C4-2B (cell line): ENCODE data around the gene OPCML.

Experiments
- ZFX ChIP-seq: fragments of 450-650 bp; IDR thresholded peaks from 2 replicates; pipeline ENCODE4 v1.6.1; 2017
- TF ChIP-seq, protein P1 (sequence below): fragments of 450-650 bp; conservative IDR thresholded peaks from 2 replicates; pipeline ENCODE4 v1.5.1; 2017; ENCODE audit warnings: mild to moderate bottlenecking

DNA sequence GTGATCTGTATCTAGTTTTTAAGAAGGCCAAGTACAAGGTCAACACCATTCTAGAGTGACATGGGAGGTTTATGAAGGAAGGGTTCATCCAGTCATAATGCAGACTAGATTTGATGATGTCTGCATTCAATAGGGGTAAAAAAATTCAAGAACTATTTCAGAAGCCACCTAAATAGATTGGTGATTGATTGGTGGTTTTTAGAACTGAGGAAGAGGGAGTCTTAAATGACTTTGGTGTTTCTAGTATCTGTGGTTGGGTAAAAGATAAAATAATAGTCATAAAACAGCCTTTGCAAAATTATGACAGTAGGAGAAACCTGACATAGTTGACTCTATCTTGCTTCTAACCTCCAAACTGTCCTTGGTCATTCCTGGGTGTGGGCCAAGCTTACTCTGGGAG lies 114.1 kb downstream of the OPCML start:
- TF ChIP-seq, protein P1, sequence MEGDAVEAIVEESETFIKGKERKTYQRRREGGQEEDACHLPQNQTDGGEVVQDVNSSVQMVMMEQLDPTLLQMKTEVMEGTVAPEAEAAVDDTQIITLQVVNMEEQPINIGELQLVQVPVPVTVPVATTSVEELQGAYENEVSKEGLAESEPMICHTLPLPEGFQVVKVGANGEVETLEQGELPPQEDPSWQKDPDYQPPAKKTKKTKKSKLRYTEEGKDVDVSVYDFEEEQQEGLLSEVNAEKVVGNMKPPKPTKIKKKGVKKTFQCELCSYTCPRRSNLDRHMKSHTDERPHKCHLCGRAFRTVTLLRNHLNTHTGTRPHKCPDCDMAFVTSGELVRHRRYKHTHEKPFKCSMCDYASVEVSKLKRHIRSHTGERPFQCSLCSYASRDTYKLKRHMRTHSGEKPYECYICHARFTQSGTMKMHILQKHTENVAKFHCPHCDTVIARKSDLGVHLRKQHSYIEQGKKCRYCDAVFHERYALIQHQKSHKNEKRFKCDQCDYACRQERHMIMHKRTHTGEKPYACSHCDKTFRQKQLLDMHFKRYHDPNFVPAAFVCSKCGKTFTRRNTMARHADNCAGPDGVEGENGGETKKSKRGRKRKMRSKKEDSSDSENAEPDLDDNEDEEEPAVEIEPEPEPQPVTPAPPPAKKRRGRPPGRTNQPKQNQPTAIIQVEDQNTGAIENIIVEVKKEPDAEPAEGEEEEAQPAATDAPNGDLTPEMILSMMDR: no peak
- TF ChIP-seq ZFX: no peak
